ENCODE data around the gene EDEM1.
A peak's percentile ranks its signal among the peaks of the same experiment; 100 is the strongest.
"Not testable (repeated sequence)": the region's sequence is repeated elsewhere in the genome, so short reads cannot be mapped to it uniquely, and the experiment has no call there.

Gene EDEM1

GRCh38 chr3:5240740-5241139 lies 53.2 kb downstream of the EDEM1 start:
- no peak for ATAC-seq (ENCODE audit: insufficient read depth, low read depth)
- Histone ChIP-seq H3K27ac (ENCODE audit: low read length) (no peak overlapping the region), H3K79me2 (ENCODE audit: insufficient read depth, low read length) (no peaks in the 10 kb centered on the region), H4K20me1 (ENCODE audit: insufficient read depth, low read length) (no peaks in the 10 kb centered on the region), H3K4me1 (ENCODE audit: insufficient read depth, low read length) (peaks cover 2% of the 10 kb centered on the region), H3K36me3 (ENCODE audit: insufficient read depth, low read length) (no peaks in the 10 kb centered on the region), H2AFZ (ENCODE audit: low read depth, low read length) (no peak overlapping the region), H3K9me3 (ENCODE audit: insufficient read depth, low read length, severe bottlenecking) (peaks cover 7% of the 10 kb centered on the region), H3K9ac (ENCODE audit: low read depth, low read length) (no peak overlapping the region), H3K4me3 (ENCODE audit: low read depth in 1 of 2, low read length in 2 of 2) (no peak overlapping the region), H3K4me2 (ENCODE audit: insufficient read depth, low read length) (no peak overlapping the region), H3K27me3 (ENCODE audit: insufficient read depth, low read length, poor library complexity) (no peaks in the 10 kb centered on the region)
- TF ChIP-seq CTCF (IDR thresholded peaks at IDR 0.05; ENCODE audit: borderline replicate concordance, extremely low read depth, low read length, poor library complexity, severe bottlenecking) = no peak
- DNase-seq = no peak

GRCh38 chr3:5242785-5243184 lies 55.3 kb downstream of the EDEM1 start:
- not testable (repeated sequence) for H3K4me1 ChIP-seq (ENCODE audit: insufficient read depth, low read length); H3K27ac ChIP-seq (ENCODE audit: low read length); H3K36me3 ChIP-seq (ENCODE audit: insufficient read depth, low read length); DNase-seq; H2AFZ ChIP-seq (ENCODE audit: low read depth, low read length); H3K9me3 ChIP-seq (ENCODE audit: insufficient read depth, low read length, severe bottlenecking); H3K4me3 ChIP-seq (ENCODE audit: low read depth in 1 of 2, low read length in 2 of 2); H3K27me3 ChIP-seq (ENCODE audit: insufficient read depth, low read length, poor library complexity); H3K79me2 ChIP-seq (ENCODE audit: insufficient read depth, low read length); H3K4me2 ChIP-seq (ENCODE audit: insufficient read depth, low read length); ATAC-seq (ENCODE audit: insufficient read depth, low read depth); H4K20me1 ChIP-seq (ENCODE audit: insufficient read depth, low read length); H3K9ac ChIP-seq (ENCODE audit: low read depth, low read length)

- Histone ChIP-seq H3K4me3 (ENCODE audit: low read depth in 1 of 2, low read length in 2 of 2) (no peak overlapping the region), H3K27me3 (ENCODE audit: insufficient read depth, low read length, poor library complexity) (no peaks in the 10 kb centered on the region), H3K9ac (ENCODE audit: low read depth, low read length) (no peak overlapping the region), H3K36me3 (ENCODE audit: insufficient read depth, low read length) (no peaks in the 10 kb centered on the region), H3K27ac (ENCODE audit: low read length) (no peak overlapping the region), H3K79me2 (ENCODE audit: insufficient read depth, low read length) (no peaks in the 10 kb centered on the region), H2AFZ (ENCODE audit: low read depth, low read length) (no peak overlapping the region), H3K4me1 (ENCODE audit: insufficient read depth, low read length) (peaks cover 8% of the 10 kb centered on the region), H4K20me1 (ENCODE audit: insufficient read depth, low read length) (no peaks in the 10 kb centered on the region), H3K4me2 (ENCODE audit: insufficient read depth, low read length) (no peak overlapping the region), H3K9me3 (ENCODE audit: insufficient read depth, low read length, severe bottlenecking) (peaks cover 7% of the 10 kb centered on the region)
- peak; percentile 39 for DNase-seq
- no peak for TF ChIP-seq CTCF (IDR thresholded peaks at IDR 0.05; ENCODE audit: borderline replicate concordance, extremely low read depth, low read length, poor library complexity, severe bottlenecking)
- no peak for TF ChIP-seq EZH2 (IDR thresholded peaks at IDR 0.05; ENCODE audit: borderline replicate concordance, low read depth, low read length, severe bottlenecking)
- ATAC-seq (ENCODE audit: insufficient read depth, low read depth) = peak; percentile 86
Measured at GRCh38 chr3:5245927-5246326, 58.4 kb downstream of the EDEM1 start.

GRCh38 chr3:5248822-5249221 lies 61.3 kb downstream of the EDEM1 start:
- Histone ChIP-seq H4K20me1 (ENCODE audit: insufficient read depth, low read length) (no peaks in the 10 kb centered on the region), H3K4me3 (ENCODE audit: low read depth in 1 of 2, low read length in 2 of 2) (no peak overlapping the region), H3K79me2 (ENCODE audit: insufficient read depth, low read length) (no peaks in the 10 kb centered on the region), H3K4me1 (ENCODE audit: insufficient read depth, low read length) (peaks cover 8% of the 10 kb centered on the region), H3K36me3 (ENCODE audit: insufficient read depth, low read length) (no peaks in the 10 kb centered on the region), H2AFZ (ENCODE audit: low read depth, low read length) (no peak overlapping the region), H3K4me2 (ENCODE audit: insufficient read depth, low read length) (no peak overlapping the region), H3K27ac (ENCODE audit: low read length) (no peak overlapping the region), H3K27me3 (ENCODE audit: insufficient read depth, low read length, poor library complexity) (no peaks in the 10 kb centered on the region), H3K9ac (ENCODE audit: low read depth, low read length) (no peak overlapping the region), H3K9me3 (ENCODE audit: insufficient read depth, low read length, severe bottlenecking) (peaks cover 1% of the 10 kb centered on the region)
- ATAC-seq (ENCODE audit: insufficient read depth, low read depth) (no peak), DNase-seq (no peak)
- TF ChIP-seq EZH2 (IDR thresholded peaks at IDR 0.05; ENCODE audit: borderline replicate concordance, low read depth, low read length, severe bottlenecking) (no peak), CTCF (IDR thresholded peaks at IDR 0.05; ENCODE audit: borderline replicate concordance, extremely low read depth, low read length, poor library complexity, severe bottlenecking) (no peak)
